Trophoblast cell (in vitro differentiated cells and primary cell): ENCODE results near the gene SRL.

Experiments used
- DNase-seq, 2 donors: peaks; one replicate each; pipeline ENCODE4 v3.0.0-alpha.2; 2016
- H2AFZ ChIP-seq: 2 replicates; pipeline ENCODE4 v1.6.1; 2013; ENCODE audit warnings: low read length, moderate library complexity, mild to moderate bottlenecking; ENCODE audit not compliant: insufficient read depth, poor library complexity
- H2AK5ac ChIP-seq: 2 replicates; pipeline ENCODE4 v1.6.1; 2013; ENCODE audit warnings: mild to moderate bottlenecking, low read length
- H2BK120ac ChIP-seq: 2 replicates; pipeline ENCODE4 v1.6.1; 2013; ENCODE audit warnings: low read length, mild to moderate bottlenecking, moderate library complexity; ENCODE audit not compliant: insufficient read depth, poor library complexity
- H2BK12ac ChIP-seq: 2 replicates; pipeline ENCODE4 v1.6.1; 2013; ENCODE audit warnings: mild to moderate bottlenecking, low read length, moderate library complexity
- H2BK5ac ChIP-seq: 2 replicates; pipeline ENCODE4 v1.6.1; 2013; ENCODE audit warnings: low read length, low read depth, moderate library complexity, mild to moderate bottlenecking; ENCODE audit not compliant: poor library complexity
- H3K14ac ChIP-seq: 2 replicates; pipeline ENCODE4 v1.6.1; 2013; ENCODE audit warnings: mild to moderate bottlenecking, low read length
- H3K18ac ChIP-seq: 2 replicates; pipeline ENCODE4 v1.6.1; 2013; ENCODE audit warnings: mild to moderate bottlenecking, low read length
- H3K23ac ChIP-seq: 2 replicates; pipeline ENCODE4 v1.6.1; 2013; ENCODE audit warnings: low read length
- H3K27ac ChIP-seq: 2 replicates; pipeline ENCODE4 v1.5.1; 2013; ENCODE audit warnings: low read depth, mild to moderate bottlenecking, inconsistent platforms, low read length, moderate library complexity
- H3K27me3 ChIP-seq: 2 replicates; pipeline ENCODE4 v1.6.1; 2013; ENCODE audit warnings: inconsistent platforms, mild to moderate bottlenecking, low read length, moderate library complexity; ENCODE audit not compliant: insufficient read depth
- H3K36me3 ChIP-seq, 2 experiments: 1 replicate in 1 of 2; 2 replicates in 1 of 2; pipeline ENCODE4 v1.6.1; 2013; ENCODE audit warnings: low read length in 2 of 2, mild to moderate bottlenecking in 2 of 2, moderate library complexity in 1 of 2; ENCODE audit not compliant: insufficient read depth in 2 of 2, control insufficient read depth in 1 of 2
- H3K4ac ChIP-seq: 2 replicates; pipeline ENCODE4 v1.6.1; 2013; ENCODE audit warnings: low read depth, mild to moderate bottlenecking, low read length, moderate library complexity
- H3K4me1 ChIP-seq, 2 experiments: 1 replicate in 1 of 2; 2 replicates in 1 of 2; pipeline ENCODE4 v1.6.1; 2013; ENCODE audit warnings: low read length in 2 of 2, mild to moderate bottlenecking in 2 of 2, moderate library complexity in 1 of 2; ENCODE audit not compliant: insufficient read depth in 2 of 2, control insufficient read depth in 1 of 2
- H3K4me2 ChIP-seq: 2 replicates; pipeline ENCODE4 v1.6.1; 2013; ENCODE audit warnings: inconsistent platforms, mild to moderate bottlenecking, low read length, moderate library complexity
- H3K4me3 ChIP-seq: 2 replicates; pipeline ENCODE4 v1.5.1; 2013; ENCODE audit warnings: mild to moderate bottlenecking, low read depth, low read length, inconsistent platforms
- H3K79me1 ChIP-seq: one replicate; pipeline ENCODE4 v1.6.1; 2013; ENCODE audit warnings: low read length
- H3K79me2 ChIP-seq: 2 replicates; pipeline ENCODE4 v1.6.1; 2013; ENCODE audit warnings: low read length, mild to moderate bottlenecking; ENCODE audit not compliant: control insufficient read depth, insufficient read depth, poor library complexity
- H3K9ac ChIP-seq: 2 replicates; pipeline ENCODE4 v1.6.1; 2013; ENCODE audit warnings: mild to moderate bottlenecking, low read length
- H3K9me3 ChIP-seq: 2 replicates; pipeline ENCODE4 v1.6.1; 2013; ENCODE audit warnings: low read depth, mild to moderate bottlenecking, control low read depth, inconsistent platforms, low read length; ENCODE audit not compliant: insufficient read depth
- H4K12ac ChIP-seq: 2 replicates; pipeline ENCODE4 v1.6.1; 2013; ENCODE audit warnings: low read depth, mild to moderate bottlenecking, low read length, moderate library complexity
- H4K8ac ChIP-seq: 2 replicates; pipeline ENCODE4 v1.6.1; 2013; ENCODE audit warnings: low read depth, mild to moderate bottlenecking, low read length, moderate library complexity
- H4K91ac ChIP-seq: one replicate; pipeline ENCODE4 v1.6.1; 2013; ENCODE audit warnings: low read depth, mild to moderate bottlenecking, low read length, moderate library complexity
- WGBS: extraction: QIAGEN DNeasy Blood & Tissue Kit; methylation state at CpG from one replicate; pipeline ENCODE4 v1.1.7; 2013; ENCODE audit warnings: missing lambda C conversion rate; ENCODE audit not compliant: insufficient read length, insufficient coverage; ENCODE audit errors: extremely low coverage; 5-methylcytosine and 5-hydroxymethylcytosine counted together

The SRL gene

GRCh38 chr16:4249530-4250308 lies 7.8 kb upstream of the SRL start:
- Histone ChIP-seq H4K12ac (no peak overlapping the region), H3K4me2 (no peak overlapping the region), H3K27me3 (no peaks in the 10 kb centered on the region), H2AFZ (no peak overlapping the region), H2BK12ac (no peak overlapping the region), H3K27ac (no peak overlapping the region), H3K14ac (no peak overlapping the region), H3K23ac (no peak overlapping the region), H4K91ac (no peak overlapping the region), H3K36me3 (no peaks in the 10 kb centered on the region), H3K79me2 (no peaks in the 10 kb centered on the region), H2AK5ac (no peak overlapping the region), H2BK5ac (no peak overlapping the region), H2BK120ac (no peak overlapping the region), H3K18ac (no peak overlapping the region), H3K4me3 (no peak overlapping the region), H3K9me3 (no peaks in the 10 kb centered on the region), H3K4me1 (peaks cover 0 to 2% of the 10 kb centered on the region in 2 experiments), H3K4ac (no peak overlapping the region), H3K9ac (no peak overlapping the region), H4K8ac (no peak overlapping the region), H3K79me1 (no peaks in the 10 kb centered on the region)
- no CpG with 5 or more reads among the region's 12 CpGs for WGBS
- no peak for DNase-seq

GRCh38 chr16:4247460-4247784 lies 5.5 kb upstream of the SRL start:
- no peaks in the 10 kb centered on the region for H3K9me3 ChIP-seq
- no peak overlapping the region for H2BK120ac ChIP-seq
- H3K36me3 ChIP-seq, result no peaks in the 10 kb centered on the region
- no peak overlapping the region for H3K14ac ChIP-seq
- H3K79me2 ChIP-seq, result no peaks in the 10 kb centered on the region
- no peak overlapping the region for H4K91ac ChIP-seq
- H3K4me2 ChIP-seq, result no peak overlapping the region
- no peak overlapping the region for H3K9ac ChIP-seq
- no peak overlapping the region for H3K23ac ChIP-seq
- no peak overlapping the region for H4K8ac ChIP-seq
- H3K18ac ChIP-seq, result no peak overlapping the region
- H2AK5ac ChIP-seq, result no peak overlapping the region
- no peak for DNase-seq
- no peak overlapping the region for H2BK12ac ChIP-seq
- no peak overlapping the region for H3K27ac ChIP-seq
- no peak overlapping the region for H2AFZ ChIP-seq
- no peak overlapping the region for H4K12ac ChIP-seq
- no CpG with 5 or more reads among the region's 7 CpGs for WGBS
- no peak overlapping the region for H3K4me3 ChIP-seq
- H3K4ac ChIP-seq, result no peak overlapping the region
- peaks cover 0 to 2% of the 10 kb centered on the region in 2 experiments for H3K4me1 ChIP-seq
- no peak overlapping the region for H2BK5ac ChIP-seq
- no peaks in the 10 kb centered on the region for H3K79me1 ChIP-seq
- no peaks in the 10 kb centered on the region for H3K27me3 ChIP-seq

GRCh38 chr16:4246777-4247459 lies 5.0 kb upstream of the SRL start:
- no peak overlapping the region for H4K8ac ChIP-seq
- H3K9ac ChIP-seq, result no peak overlapping the region
- H3K18ac ChIP-seq, result no peak overlapping the region
- no peaks in the 10 kb centered on the region for H3K27me3 ChIP-seq
- H2BK5ac ChIP-seq, result no peak overlapping the region
- no peak overlapping the region for H2BK12ac ChIP-seq
- H4K12ac ChIP-seq, result no peak overlapping the region
- DNase-seq, result no peak
- H3K4me1 ChIP-seq, result peaks cover 0 to 2% of the 10 kb centered on the region in 2 experiments
- H3K36me3 ChIP-seq, result no peaks in the 10 kb centered on the region
- no peaks in the 10 kb centered on the region for H3K79me2 ChIP-seq
- H3K27ac ChIP-seq, result no peak overlapping the region
- no peak overlapping the region for H3K4me2 ChIP-seq
- no peak overlapping the region for H2AK5ac ChIP-seq
- no peaks in the 10 kb centered on the region for H3K9me3 ChIP-seq
- H3K14ac ChIP-seq, result no peak overlapping the region
- no peak overlapping the region for H4K91ac ChIP-seq
- H2AFZ ChIP-seq, result no peak overlapping the region
- H3K4ac ChIP-seq, result no peak overlapping the region
- no peak overlapping the region for H2BK120ac ChIP-seq
- WGBS, result no CpG with 5 or more reads among the region's 14 CpGs
- no peak overlapping the region for H3K23ac ChIP-seq
- no peaks in the 10 kb centered on the region for H3K79me1 ChIP-seq
- no peak overlapping the region for H3K4me3 ChIP-seq

GRCh38 chr16:4245077-4245791 lies 3.4 kb upstream of the SRL start:
- no peaks in the 10 kb centered on the region for H3K79me2 ChIP-seq
- H2BK5ac ChIP-seq, result no peak overlapping the region
- no peak overlapping the region for H3K4me3 ChIP-seq
- H3K4me2 ChIP-seq, result no peak overlapping the region
- no peak overlapping the region for H3K4ac ChIP-seq
- no peak overlapping the region for H3K14ac ChIP-seq
- no peak overlapping the region for H2BK120ac ChIP-seq
- no peaks in the 10 kb centered on the region for H3K79me1 ChIP-seq
- no peak overlapping the region for H3K9ac ChIP-seq
- no peak overlapping the region for H2AFZ ChIP-seq
- no peak overlapping the region for H4K91ac ChIP-seq
- peaks cover 0 to 2% of the 10 kb centered on the region in 2 experiments for H3K4me1 ChIP-seq
- H3K9me3 ChIP-seq, result no peaks in the 10 kb centered on the region
- no peak overlapping the region for H3K18ac ChIP-seq
- no peak overlapping the region for H2AK5ac ChIP-seq
- H3K36me3 ChIP-seq, result no peaks in the 10 kb centered on the region
- H4K12ac ChIP-seq, result no peak overlapping the region
- H3K27ac ChIP-seq, result no peak overlapping the region
- DNase-seq, result no peak
- H2BK12ac ChIP-seq, result no peak overlapping the region
- WGBS, result no CpG with 5 or more reads among the region's 13 CpGs
- no peak overlapping the region for H4K8ac ChIP-seq
- no peaks in the 10 kb centered on the region for H3K27me3 ChIP-seq
- H3K23ac ChIP-seq, result no peak overlapping the region
